Measurements from ENCODE around the gene CADM4.

DNA sequence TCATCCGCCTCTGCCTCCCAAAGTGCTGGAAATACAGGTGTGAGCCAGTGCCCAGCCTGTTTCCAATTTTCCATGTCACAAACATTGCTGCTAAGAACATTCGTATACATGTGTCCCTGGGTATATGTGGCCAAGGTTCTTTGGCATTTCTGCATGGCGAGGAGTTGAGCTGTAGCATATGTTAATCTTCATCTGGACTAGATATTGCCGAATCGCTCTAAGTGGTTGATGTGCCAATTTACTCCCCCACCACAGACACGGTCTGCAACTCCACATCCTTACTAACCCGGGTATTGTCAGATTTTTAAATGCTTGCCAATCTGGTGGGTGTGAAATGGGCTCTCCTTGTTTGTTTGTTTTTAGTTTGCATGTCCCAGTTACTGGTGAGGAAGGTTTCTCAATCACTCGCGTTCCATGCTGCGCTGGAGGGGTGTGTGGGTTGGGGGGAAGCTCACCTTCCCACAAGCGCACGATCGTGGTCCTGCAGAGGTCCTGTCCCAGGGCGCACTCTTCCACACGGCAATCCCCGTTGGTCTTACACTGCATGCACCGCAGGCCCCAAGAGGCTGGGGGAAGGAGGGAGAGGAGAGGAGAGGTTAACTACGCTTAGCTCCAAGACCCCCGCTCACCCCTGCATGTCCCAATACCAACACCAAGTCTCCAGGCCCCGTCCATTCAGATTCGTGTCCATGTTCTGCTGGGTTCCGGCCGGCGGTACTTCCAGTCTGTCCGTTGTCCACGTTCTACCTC lies 27.7 kb upstream of the CADM4 start:
- TF ChIP-seq CTCF (IDR thresholded peaks at IDR 0.05) (no peak), POLR2A (IDR thresholded peaks at IDR 0.05) (no peak)

Data from right lobe of liver (tissue), 4 donors.